Muscle layer of colon (tissue), 2 donors: Measurements from ENCODE around the gene SNX30.

Experiments used
- H3K27ac ChIP-seq: one replicate; pipeline ENCODE4 v1.7.0; 2013; ENCODE audit warnings: low read depth, mild to moderate bottlenecking, low read length, moderate library complexity
- H3K27me3 ChIP-seq, 2 donors: one replicate each; pipeline ENCODE4 v1.7.0; 2013; ENCODE audit warnings: low read length in 2 of 2, mild to moderate bottlenecking in 2 of 2; ENCODE audit not compliant: insufficient read depth in 2 of 2, control insufficient read depth in 1 of 2
- H3K36me3 ChIP-seq: one replicate; pipeline ENCODE4 v1.7.0; 2013; ENCODE audit warnings: mild to moderate bottlenecking, low read length; ENCODE audit not compliant: insufficient read depth
- H3K4me1 ChIP-seq: one replicate; pipeline ENCODE4 v1.7.0; 2013; ENCODE audit warnings: mild to moderate bottlenecking, low read length; ENCODE audit not compliant: insufficient read depth
- H3K4me3 ChIP-seq, 2 donors: one replicate each; pipeline ENCODE4 v1.7.0; 2013; ENCODE audit warnings: low read length in 2 of 2, low read depth in 1 of 2, mild to moderate bottlenecking in 1 of 2, moderate library complexity in 1 of 2
- H3K9ac ChIP-seq: one replicate; pipeline ENCODE4 v1.7.0; 2013; ENCODE audit warnings: low read length
- H3K9me3 ChIP-seq: one replicate; pipeline ENCODE4 v1.7.0; 2013; ENCODE audit warnings: mild to moderate bottlenecking, low read length
- donor health status: abdominal sarcoma.
- donor health status: Adenocarcinoma of cecum.

Gene SNX30

DNA sequence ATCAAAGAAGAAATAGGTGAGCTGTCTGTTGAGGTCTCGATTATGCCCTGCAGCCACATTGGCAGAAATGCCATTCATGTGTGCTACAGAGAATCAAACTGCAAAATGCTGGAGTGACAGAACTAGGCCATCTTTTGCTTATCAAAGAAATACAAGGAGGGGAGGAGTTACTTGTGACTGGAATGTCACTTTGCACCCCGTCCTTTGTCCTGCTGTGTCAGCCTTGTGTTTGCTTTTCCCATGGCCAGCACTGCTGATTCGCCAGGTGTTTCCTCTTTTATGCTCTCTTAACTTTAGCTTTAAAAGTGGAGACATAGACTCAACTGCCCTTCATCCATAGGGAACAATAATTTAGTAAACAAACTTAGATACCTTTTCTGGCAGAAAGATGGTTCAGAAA, 85.8 kb downstream of the SNX30 start:
- Histone ChIP-seq H3K9ac (no peak overlapping the region), H3K36me3 (peaks cover 18% of the 10 kb centered on the region), H3K27ac (no peak overlapping the region)

DNA sequence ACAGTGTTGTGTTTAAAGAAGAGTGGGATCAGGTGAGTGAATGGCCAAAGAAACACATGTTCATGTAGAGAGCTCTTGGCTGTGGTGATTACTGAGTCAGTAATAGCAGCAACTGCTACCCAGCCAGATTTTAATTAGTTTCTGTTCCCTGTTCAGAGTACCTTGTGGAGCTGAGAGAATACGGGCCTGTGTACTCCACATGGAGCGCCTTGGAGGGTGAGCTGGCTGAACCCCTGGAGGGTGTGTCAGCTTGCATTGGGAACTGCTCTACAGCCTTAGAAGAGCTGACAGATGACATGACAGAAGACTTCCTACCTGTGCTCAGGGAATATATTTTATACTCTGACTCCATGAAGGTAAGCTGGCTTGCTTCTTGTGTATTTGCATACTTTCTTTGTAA, 87.8 kb downstream of the SNX30 start:
- H3K9ac ChIP-seq: no peak overlapping the region
- H3K27ac ChIP-seq: no peak overlapping the region
- peaks cover 16% of the 10 kb centered on the region for H3K36me3 ChIP-seq
- no peaks in the 10 kb centered on the region for H3K4me1 ChIP-seq
- no peak overlapping the region for H3K4me3 ChIP-seq
- H3K9me3 ChIP-seq: no peaks in the 10 kb centered on the region
- no peaks in the 10 kb centered on the region for H3K27me3 ChIP-seq

More for the DNA sequence above, 85.8 kb downstream of the SNX30 start:
- no peak overlapping the region for H3K4me3 ChIP-seq
- H3K4me1 ChIP-seq: peaks cover 6% of the 10 kb centered on the region
- H3K27me3 ChIP-seq: no peaks in the 10 kb centered on the region
- H3K9me3 ChIP-seq: no peaks in the 10 kb centered on the region

DNA sequence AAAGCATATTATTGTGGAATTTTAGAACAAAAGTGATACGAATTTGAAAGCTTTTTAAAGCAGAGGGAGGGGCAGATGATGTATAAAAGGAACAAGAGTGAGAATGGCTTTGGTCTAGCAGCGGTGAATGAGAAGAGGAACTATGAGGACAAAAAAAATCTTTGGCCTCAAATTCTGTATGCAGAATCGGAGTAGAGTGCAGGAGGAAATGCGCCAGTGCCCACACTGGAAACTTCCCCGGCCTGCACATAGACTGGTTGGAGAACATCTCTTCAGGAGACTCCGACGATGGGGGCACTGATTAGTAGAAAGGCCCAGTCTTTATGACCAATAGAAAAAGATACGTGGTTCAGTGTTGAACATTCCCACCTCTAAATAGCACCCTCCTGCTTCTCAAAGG, 88.8 kb downstream of the SNX30 start:
- Histone ChIP-seq H3K36me3 (peaks cover 16% of the 10 kb centered on the region), H3K27me3 (no peaks in the 10 kb centered on the region), H3K9ac (no peak overlapping the region), H3K4me1 (no peaks in the 10 kb centered on the region), H3K4me3 (no peak overlapping the region), H3K9me3 (no peaks in the 10 kb centered on the region), H3K27ac (no peak overlapping the region)

DNA sequence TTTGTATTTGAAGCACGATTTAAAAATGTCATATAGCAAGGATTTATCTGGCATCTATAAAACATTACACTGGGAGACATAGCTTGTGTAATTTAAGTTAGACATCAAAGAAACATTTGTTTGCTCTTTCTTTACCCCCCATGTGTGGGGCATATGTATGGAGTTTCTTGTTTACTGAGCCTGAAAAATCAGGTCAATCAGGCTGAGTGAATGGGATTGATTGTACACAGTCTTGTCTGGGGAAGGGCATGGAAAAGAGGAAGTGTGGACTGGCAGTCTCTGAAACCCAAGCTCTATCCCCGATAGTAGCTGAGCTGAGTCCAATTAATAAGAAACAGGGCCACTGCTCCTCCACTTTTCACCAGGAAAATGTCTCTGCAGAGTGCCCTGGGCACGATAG, 90.7 kb downstream of the SNX30 start:
- Histone ChIP-seq H3K9ac (no peak overlapping the region), H3K9me3 (no peaks in the 10 kb centered on the region), H3K4me1 (no peaks in the 10 kb centered on the region), H3K4me3 (no peak overlapping the region), H3K36me3 (peaks cover 12% of the 10 kb centered on the region), H3K27ac (no peak overlapping the region), H3K27me3 (no peaks in the 10 kb centered on the region)

DNA sequence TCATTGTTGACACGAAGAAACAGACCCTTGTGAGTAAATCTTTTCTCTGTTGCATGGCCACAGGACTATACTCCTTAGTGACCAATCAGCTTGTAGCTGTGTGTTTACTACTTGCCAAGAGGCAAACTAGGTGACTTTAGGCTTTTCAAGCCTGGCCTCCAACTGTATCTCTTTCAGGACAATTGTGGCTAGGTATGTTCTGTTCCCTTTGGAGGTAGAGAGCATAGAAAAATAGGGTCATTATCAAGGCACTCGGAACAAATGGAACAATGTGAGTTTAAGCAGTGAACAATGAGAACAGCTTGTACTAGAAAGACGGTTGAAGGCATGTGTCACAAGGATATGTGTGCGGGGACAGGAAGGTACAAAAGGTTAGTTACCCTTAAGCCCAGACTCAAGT, 92.0 kb downstream of the SNX30 start:
- no peak overlapping the region for H3K27ac ChIP-seq
- H3K4me3 ChIP-seq: no peak overlapping the region
- H3K36me3 ChIP-seq: peaks cover 5% of the 10 kb centered on the region
- no peak overlapping the region for H3K9ac ChIP-seq
- H3K4me1 ChIP-seq: no peaks in the 10 kb centered on the region
- no peaks in the 10 kb centered on the region for H3K27me3 ChIP-seq
- H3K9me3 ChIP-seq: no peaks in the 10 kb centered on the region

DNA sequence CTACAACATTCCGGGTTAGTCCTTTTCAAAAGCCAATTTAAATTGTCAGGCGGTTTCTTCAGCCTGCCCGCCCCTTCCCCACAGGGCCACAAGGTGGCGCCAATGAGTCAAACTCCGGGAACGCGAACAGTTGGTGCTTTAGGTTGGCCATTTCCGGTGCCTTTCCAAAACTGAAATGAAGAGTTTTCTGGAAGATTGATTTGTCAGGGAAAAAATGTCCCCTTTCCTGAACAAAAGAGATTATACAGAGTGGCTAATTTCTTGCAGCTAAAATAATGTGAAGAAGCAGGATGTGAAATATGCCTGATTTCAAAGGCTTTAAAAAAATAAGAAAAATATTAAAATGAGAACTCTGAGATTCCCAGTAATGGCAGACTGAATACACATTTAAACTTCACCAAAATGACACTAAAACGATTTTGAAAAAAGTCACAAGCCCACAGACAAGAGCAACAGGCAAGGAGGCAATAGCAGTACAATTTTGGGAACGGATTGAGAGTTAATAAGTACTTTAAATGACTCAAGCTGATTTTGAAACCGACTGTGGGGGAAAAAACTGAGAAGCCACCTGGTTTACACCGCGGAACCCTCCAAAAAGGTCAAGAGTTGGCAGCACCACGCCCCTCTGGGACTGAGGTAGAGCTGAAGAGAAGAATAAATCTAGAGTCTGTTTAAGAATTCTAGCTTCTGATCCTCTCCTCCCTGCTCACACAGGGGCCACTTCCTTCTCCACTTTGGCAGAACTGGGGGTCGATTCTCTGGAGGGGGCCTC, 94.4 kb downstream of the SNX30 start:
- Histone ChIP-seq H3K36me3 (no peaks in the 10 kb centered on the region), H3K27ac (no peak overlapping the region), H3K9ac (no peak overlapping the region), H3K4me3 (no peak overlapping the region), H3K4me1 (no peaks in the 10 kb centered on the region), H3K9me3 (no peaks in the 10 kb centered on the region), H3K27me3 (no peaks in the 10 kb centered on the region)

DNA sequence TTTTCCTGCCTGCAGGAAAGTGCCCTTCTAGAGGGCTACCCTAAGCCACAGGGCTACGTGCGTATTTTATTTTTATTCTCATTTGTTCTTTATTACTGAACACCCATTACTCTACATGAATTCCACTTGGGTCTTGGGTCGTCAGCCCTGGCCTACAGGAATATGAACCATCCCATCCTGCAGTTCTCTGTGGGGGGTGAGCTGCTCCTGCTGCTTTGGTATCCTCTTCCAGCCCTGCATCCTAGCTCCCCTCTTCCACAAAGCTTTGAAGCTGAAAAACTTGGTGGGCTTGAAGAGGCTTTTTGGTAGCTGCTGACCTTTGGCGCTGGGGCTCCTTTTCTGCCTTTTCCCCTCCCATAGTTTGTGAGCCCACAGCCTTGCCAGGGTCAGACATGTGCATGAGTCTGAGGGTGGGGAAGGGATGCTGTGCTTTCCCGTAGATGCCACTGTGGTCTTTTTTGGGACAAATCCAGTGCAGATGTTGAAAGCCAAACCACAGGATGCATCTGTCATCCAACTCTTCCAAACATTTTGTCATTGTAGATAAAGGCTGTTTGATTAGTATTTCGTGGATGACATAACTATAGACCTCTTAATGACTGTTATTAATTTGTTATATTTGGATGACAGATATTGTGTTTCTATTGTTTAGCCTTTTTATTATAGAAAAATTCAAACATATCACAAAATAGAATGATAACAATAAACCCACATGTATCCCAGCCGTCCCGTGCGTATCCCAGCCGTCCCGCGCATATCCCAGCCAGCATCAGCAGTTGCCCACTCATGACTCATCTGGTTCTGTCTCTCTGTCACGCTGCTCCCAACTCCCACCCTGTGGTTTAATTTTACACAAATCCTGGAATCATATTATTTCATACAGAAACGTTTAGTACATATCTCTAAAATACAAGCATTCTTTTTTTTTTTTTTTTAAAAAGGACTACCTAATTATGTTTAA, 96.2 kb downstream of the SNX30 start:
- H3K4me3 ChIP-seq: no peak overlapping the region
- H3K9ac ChIP-seq: no peak overlapping the region
- no peaks in the 10 kb centered on the region for H3K36me3 ChIP-seq
- H3K4me1 ChIP-seq: no peaks in the 10 kb centered on the region
- H3K27me3 ChIP-seq: no peaks in the 10 kb centered on the region
- H3K9me3 ChIP-seq: no peaks in the 10 kb centered on the region
- no peak overlapping the region for H3K27ac ChIP-seq

DNA sequence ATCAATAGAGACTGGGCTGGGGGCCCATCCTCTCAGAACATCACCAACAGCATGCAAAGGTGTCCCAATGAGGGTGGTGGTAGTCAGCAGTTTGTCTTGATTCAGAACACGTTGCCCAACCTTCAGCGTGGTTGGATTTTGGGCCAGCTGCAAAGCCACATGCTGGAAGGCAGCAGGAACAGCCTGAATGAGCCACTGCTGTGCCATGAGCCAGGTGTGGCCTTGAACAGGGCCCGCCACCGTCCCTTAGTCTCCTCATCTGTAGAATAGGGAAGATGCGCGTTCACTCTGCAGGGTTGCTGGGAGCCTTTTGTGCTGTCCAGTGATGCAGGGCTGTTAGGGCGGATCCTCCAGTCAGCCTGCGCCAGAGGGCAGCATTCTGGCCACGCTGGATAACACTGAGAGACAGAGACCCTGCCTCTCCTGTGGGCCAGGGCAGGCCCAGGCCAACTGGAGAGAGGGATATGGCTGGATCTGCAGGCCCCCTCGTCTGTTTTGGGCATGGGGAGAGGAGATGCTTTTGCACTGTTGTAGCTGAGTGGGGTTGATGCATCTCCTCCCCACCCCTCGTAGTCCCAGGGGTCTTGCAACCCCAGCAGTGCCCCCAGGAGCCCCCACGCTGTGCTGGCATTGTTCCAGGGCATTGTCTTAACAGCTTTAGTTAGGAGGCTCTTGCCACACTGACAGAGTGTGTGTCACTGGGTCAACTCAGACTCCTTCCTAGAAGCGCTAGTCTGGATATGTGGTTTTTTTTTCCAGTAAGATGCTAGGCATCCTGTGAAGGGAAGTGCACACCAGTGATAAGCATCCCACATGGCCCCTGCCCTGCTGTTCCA, 98.0 kb downstream of the SNX30 start:
- Histone ChIP-seq H3K4me1 (no peaks in the 10 kb centered on the region), H3K9me3 (no peaks in the 10 kb centered on the region), H3K4me3 (no peak overlapping the region), H3K9ac (no peak overlapping the region), H3K27me3 (no peaks in the 10 kb centered on the region), H3K27ac (no peak overlapping the region), H3K36me3 (peaks cover 3% of the 10 kb centered on the region)

DNA sequence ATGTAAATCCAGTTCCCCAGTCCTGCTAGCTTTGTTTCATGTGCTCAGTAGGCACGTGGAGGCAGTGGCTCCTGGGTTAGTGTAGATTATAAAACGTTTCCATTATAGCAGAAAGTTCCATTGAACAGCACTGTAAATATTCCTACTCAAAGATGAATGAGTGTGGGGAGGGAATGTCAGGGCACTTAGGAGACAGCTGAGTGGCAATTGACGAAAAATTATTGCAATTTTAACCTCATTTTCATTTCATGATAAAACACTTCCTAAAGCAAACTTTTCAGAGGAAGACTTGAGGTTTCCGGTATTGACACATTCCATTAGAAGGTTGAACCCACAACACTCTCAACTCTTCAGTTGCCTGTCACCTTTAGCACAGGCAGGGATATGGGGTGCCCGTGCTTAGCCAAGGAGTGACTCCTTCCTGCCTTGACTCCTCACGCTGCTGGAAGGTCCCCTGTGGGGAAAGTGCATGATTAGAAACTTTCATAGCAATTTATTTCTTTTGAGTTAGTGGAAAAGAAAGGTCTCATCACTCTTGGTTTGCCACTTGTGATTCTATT, 98.9 kb downstream of the SNX30 start:
- H3K9ac ChIP-seq: no peak overlapping the region
- no peaks in the 10 kb centered on the region for H3K9me3 ChIP-seq
- H3K27ac ChIP-seq: no peak overlapping the region
- no peaks in the 10 kb centered on the region for H3K27me3 ChIP-seq
- no peak overlapping the region for H3K4me3 ChIP-seq
- peaks cover 8% of the 10 kb centered on the region for H3K36me3 ChIP-seq
- H3K4me1 ChIP-seq: no peaks in the 10 kb centered on the region

DNA sequence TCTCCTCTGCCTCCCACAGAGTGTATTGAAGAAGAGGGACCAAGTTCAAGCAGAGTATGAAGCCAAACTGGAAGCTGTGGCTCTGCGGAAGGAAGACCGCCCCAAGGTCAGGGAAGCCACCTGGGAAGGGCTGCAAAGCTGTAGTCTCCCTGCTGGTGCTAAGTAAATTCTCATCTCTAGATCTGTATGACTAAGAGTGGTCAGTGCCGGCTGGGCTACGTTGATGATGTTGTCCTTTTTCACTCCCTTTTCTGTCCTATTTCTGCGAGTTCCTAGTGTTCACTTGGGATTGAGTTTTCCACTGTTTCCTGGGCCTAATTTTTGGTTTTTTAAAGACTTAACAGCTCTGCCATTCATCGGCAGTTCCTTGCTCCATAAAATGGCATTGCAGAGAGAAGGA, 100.3 kb downstream of the SNX30 start:
- no peaks in the 10 kb centered on the region for H3K4me1 ChIP-seq
- peaks cover 8% of the 10 kb centered on the region for H3K36me3 ChIP-seq
- H3K4me3 ChIP-seq: no peak overlapping the region
- no peaks in the 10 kb centered on the region for H3K9me3 ChIP-seq
- H3K27me3 ChIP-seq: no peaks in the 10 kb centered on the region
- H3K9ac ChIP-seq: no peak overlapping the region
- no peak overlapping the region for H3K27ac ChIP-seq
